ENCODE results near the gene NCAPD2.

- TF ChIP-seq CTCF (conservative IDR thresholded peaks at IDR 0.05; ENCODE audit: low read depth, low read length) (no peak), POLR2A (IDR thresholded peaks at IDR 0.05; ENCODE audit: low read depth, low read length) (no peak), MAFK (IDR thresholded peaks at IDR 0.05; ENCODE audit: low read depth, low read length) (no peak), RCOR1 (IDR thresholded peaks at IDR 0.05; ENCODE audit: insufficient replicate concordance, low read length) (no peak), USF2 (IDR thresholded peaks at IDR 0.05; ENCODE audit: low read depth, low read length) (no peak), RFX5 (IDR thresholded peaks at IDR 0.05; ENCODE audit: low read depth, low read length) (no peak), CEBPB (IDR thresholded peaks at IDR 0.05; ENCODE audit: low read depth, low read length) (no peak), NFE2L2 (IDR thresholded peaks at IDR 0.05; ENCODE audit: low read depth, low read length) (no peak), SMC3 (IDR thresholded peaks at IDR 0.05; ENCODE audit: low read depth, low read length) (no peak), RAD21 (IDR thresholded peaks at IDR 0.05; ENCODE audit: low read length) (no peak), ELK1 (IDR thresholded peaks at IDR 0.05; ENCODE audit: borderline replicate concordance, low read depth, low read length) (no peak), BHLHE40 (IDR thresholded peaks at IDR 0.05; ENCODE audit: low read depth, low read length) (no peak), CHD1 (IDR thresholded peaks at IDR 0.05; ENCODE audit: low read depth, low read length) (no peak), FOS (IDR thresholded peaks at IDR 0.05; ENCODE audit: low read depth, low read length) (no peak)
Observed at GRCh38 chr12:6541371-6542165, 47.7 kb downstream of the NCAPD2 start.
